NCI-H2029 treated with DMSO at 0.1 percent for 48 hours (cell line): ENCODE measurements around the gene LYPD6B.

Source experiments
- DNase-seq: peaks from one replicate; lab custom pipeline; 2025; lab: John Stamatoyannopoulos, UW

The LYPD6B gene

GRCh38 chr2:149122516-149122915 is 84.0 kb downstream of the LYPD6B start:
- no peak for DNase-seq

DNA sequence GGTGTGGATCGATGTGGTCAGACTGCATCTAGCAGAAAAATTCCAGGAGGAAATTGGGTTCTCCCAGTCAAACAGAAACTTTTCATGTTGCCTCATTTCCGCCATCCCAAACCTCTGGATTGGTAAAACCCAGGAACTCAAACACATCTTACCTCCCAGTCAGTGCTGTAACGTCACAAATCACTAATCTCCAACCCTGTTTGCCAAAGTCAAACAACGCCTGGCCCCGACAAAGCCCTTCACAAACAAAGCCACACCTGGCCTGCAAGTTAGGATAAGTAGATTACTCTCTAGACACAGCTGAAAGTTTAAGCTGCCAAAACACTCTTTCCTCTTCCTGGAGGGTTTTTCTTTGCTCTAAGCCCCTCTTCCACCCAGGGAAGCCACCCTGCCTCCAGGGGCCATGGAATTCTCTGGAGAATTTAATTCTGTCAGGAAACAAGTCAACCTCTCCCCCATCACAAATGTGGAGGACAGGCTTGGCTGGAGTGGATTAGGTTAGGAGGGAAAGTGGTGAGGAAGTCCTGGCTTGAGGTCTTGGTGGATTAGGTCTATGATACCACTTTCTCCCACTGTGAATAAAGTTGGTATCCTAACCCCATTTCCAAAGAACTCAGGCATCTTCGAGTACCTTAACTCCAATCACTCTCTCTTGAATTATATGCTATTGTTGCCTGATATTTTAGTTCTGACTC is 86.7 kb downstream of the LYPD6B start:
- DNase-seq: peak; percentile 45

GRCh38 chr2:149129433-149129832 is 90.9 kb downstream of the LYPD6B start:
- DNase-seq: no peak

- DNase-seq: no peak
Observed at GRCh38 chr2:149132339-149132738, 93.8 kb downstream of the LYPD6B start.

DNA sequence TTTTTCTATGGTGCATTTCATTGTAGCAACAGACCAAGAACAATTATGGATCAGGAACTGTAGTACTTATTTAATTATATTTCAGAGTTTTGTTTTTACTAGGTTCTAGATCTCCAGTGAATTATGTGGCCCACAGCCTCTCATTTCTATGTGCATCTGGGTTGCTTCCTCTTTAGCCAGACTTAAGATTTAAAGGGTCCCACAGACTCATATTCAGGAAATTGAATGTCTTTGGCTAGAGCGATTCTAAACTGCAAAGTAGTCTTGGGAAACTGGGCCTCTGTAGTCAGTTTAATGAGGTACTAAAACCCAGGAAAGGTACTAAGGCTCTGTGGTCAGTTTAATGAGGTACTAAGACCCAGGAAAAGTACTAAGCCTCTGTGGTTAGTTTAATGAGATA is 94.4 kb downstream of the LYPD6B start:
- DNase-seq: no peak

- no peak for DNase-seq
Observed at GRCh38 chr2:149134335-149134923, 95.9 kb downstream of the LYPD6B start.

GRCh38 chr2:149136111-149136510 is 97.6 kb downstream of the LYPD6B start:
- DNase-seq: no peak

DNA sequence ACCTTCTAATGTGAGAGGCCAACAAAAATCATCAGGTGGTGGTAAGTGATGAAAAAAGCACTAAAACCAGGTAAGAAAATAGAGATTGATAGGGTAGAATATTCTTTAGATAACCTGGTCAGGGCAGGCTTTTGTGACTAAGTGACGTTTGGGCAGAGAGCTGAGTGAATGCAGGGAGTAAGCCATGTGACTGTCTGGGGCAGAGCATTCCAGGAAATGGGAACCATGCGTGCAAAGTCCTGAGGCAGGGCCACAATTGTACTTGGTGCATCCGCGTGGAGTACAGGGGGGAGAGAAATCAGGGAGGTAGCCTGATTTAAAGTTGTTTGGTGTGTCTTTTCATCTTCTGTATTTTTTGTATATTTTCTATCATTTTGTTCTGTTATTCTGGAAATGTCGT is 102.5 kb downstream of the LYPD6B start:
- no peak for DNase-seq

DNA sequence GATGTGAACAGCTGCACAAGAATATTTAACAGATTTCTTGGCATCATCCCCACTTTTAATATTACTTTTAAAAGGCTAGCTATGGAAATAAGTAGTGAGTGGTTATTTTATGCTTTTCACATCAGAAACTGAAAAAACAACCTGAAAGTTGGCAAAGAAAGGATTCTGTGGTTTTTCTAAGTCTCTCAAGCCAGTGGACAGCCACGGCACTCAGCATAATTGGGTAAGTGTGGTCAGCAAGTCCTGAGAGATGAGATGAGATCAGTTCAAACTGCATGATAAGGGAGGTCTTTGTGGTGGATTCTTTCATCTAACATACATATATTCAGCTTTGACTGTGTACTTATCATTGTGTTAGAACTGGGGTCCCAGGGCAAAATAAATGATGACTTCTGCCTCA is 105.2 kb downstream of the LYPD6B start:
- DNase-seq: no peak

- DNase-seq: no peak
Observed at GRCh38 chr2:149145314-149146295, 107.1 kb downstream of the LYPD6B start.

- DNase-seq: no peak
Observed at GRCh38 chr2:149146876-149147275, 108.4 kb downstream of the LYPD6B start.

DNA sequence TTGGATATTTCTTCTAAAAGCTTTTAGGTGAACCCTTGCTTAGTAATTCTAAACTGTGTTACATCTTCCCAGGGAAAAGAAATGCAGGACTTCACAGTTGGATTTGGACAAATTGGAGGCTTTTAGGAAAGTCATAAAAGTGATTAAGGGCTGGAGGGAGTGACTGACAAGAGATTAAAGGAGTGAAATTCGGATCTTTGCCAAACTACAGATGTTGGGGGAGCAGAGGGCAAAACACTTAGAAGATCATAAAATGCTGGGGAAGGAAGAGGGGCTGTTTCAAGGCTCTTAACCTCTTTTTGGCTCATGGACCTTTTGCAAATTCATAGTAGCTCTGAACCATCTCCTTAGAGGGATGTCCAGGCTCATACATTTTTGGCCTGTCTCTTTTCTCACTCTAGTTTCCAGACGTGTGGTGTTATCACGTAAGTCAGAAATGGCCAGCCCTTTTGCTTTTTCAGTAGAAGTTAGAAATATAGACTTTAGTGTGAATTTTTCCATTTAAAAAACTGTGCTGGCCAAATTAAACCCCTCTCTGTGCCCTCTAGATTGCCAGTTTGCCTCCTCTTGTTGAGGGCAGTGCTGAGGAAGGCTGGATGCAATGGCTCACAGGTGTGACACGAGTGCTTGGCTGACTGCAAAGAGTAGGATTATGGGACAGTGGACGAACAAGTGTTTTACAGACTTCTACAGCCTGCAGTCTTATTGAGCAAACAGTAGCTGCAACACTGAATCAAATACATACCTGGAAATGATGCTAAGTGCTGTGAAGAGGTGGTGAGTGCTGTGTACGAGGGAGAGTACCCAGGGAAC is 109.9 kb downstream of the LYPD6B start:
- no peak for DNase-seq

DNA sequence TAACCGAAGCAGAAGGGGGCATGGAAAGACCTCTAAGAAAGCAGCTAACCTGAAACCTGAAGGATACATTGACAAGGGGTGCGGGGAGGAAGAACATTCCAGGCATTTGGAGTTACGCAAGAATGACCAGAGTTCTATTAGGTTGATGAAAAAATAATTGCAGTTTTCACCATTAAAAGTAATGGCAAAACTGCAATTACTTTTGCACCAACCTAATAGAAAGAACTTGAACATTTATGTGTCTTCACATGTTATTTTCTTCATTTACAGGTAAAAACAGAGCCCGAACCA is 110.5 kb downstream of the LYPD6B start:
- no peak for DNase-seq

DNA sequence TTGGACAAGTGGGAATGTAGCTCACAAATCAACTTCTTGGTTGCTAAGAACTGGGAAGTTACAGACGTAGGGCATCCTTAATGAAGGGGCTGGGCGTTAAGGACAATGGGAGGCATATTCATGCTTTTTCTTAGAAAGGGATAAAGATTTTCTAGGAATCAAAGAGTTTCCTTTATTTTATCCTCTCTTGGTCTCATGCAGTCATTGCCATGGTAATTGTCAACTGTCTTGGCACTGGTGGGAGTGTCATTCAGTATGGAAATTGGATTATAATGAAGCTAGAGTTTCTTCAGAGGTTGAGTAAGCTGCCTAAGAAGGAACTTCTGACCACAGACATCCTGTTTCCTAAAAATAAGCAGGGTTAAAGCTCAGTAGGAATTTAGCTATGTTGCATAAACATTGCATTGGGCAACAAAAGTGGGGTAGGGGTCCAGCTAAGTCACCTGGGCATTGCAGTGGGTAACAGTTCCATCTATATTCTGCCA is 114.0 kb downstream of the LYPD6B start:
- no peak for DNase-seq

- no peak for DNase-seq
Observed at GRCh38 chr2:149155196-149155969, 116.9 kb downstream of the LYPD6B start.

DNA sequence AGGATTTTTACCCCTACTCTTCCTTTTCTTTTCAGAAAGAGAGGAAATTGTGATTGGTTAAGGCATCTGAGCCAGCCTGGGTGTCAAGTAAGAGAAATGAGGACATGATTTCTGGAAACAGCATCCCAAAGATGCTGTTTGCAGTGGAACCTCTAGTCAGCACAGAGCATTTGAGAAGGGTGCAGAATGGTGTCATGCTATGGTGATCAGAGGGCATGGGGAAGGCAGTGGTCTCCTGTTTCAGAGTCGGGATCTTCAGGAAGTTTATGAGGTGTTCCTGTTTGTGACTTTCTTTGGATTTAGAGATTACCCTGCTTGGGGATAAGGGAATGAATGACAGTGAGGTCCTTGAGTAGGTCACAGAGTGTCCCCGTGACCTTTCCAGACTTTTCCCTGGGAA is 117.5 kb downstream of the LYPD6B start:
- no peak for DNase-seq

GRCh38 chr2:149156971-149157740 is 118.7 kb downstream of the LYPD6B start:
- DNase-seq: no peak

GRCh38 chr2:149158957-149159356 is 120.5 kb downstream of the LYPD6B start:
- no peak for DNase-seq

DNA sequence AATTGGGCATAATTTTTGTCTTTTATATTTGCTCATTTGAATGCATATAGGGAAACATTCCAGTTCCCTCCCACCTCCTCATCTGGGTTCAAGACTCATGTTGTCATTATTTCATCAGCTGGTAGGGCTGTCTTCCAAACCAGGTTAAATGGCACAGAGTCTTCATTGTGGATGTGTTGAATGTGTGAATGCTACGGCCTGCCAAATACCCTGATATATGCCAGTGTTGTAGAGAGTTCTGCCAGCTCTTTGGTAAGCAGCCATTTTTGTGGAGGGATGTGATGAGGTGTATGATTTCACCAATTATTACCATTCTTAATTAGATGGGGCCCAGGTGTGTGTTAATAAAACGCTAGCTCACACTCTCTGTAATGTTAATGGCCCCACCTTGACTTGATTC is 121.7 kb downstream of the LYPD6B start:
- DNase-seq: no peak

- DNase-seq: no peak
Observed at GRCh38 chr2:149160701-149161217, 122.3 kb downstream of the LYPD6B start.
